SK-N-SH (cell line): Measurements from ENCODE around the gene PCSK6.

ENCODE experiments used
- CTCF ChIP-seq: fragments of 200-600 bp; sonication (generic); IDR thresholded peaks from 2 replicates; pipeline ENCODE4 v1.6.1; 2017; ENCODE audit warnings: antibody characterized with exemption, mild to moderate bottlenecking, moderate library complexity
- EP300 ChIP-seq, 2 experiments: IDR thresholded peaks; 2 replicates each; pipeline versions ENCODE4 v1.4.0 to v1.6.1; 2012; ENCODE audit warnings: borderline replicate concordance in 1 of 2, low read depth in 1 of 2, low read length in 1 of 2
- EZH2phosphoT487 ChIP-seq: fragments of 200-600 bp; sonication (generic); IDR thresholded peaks from 2 replicates; pipeline ENCODE4 v1.6.1; 2017; ENCODE audit warnings: low read depth, mixed run types, mild to moderate bottlenecking, antibody characterized with exemption, moderate library complexity, borderline replicate concordance
- GABPA ChIP-seq: IDR thresholded peaks from 2 replicates; pipeline ENCODE4 v1.4.0; 2012; ENCODE audit warnings: low read depth, mild to moderate bottlenecking
- GATA2 ChIP-seq: sonication (generic); formaldehyde crosslinking; IDR thresholded peaks from 2 replicates; pipeline ENCODE4 v1.5.0; 2020; ENCODE audit warnings: mild to moderate bottlenecking, missing genetic modification reagents
- MAX ChIP-seq: IDR thresholded peaks from 2 replicates; pipeline ENCODE4 v1.4.0; 2012; ENCODE audit warnings: low read depth
- POLR2AphosphoS5 ChIP-seq: IDR thresholded peaks from 2 replicates; pipeline ENCODE4 v1.6.1; 2012; ENCODE audit warnings: low read depth, low read length
- REST ChIP-seq: IDR thresholded peaks from 2 replicates; pipeline ENCODE4 v1.6.1; 2012; ENCODE audit warnings: mild to moderate bottlenecking, low read depth, low read length, moderate library complexity
- RXRA ChIP-seq: IDR thresholded peaks from 2 replicates; pipeline ENCODE4 v1.4.0; 2012; ENCODE audit warnings: low read depth, mild to moderate bottlenecking, borderline replicate concordance
- USF2 ChIP-seq: fragments of 150-350 bp; IDR thresholded peaks from 2 replicates; pipeline ENCODE4 v1.6.1; 2017; ENCODE audit warnings: antibody characterized with exemption, low read length, low read depth, borderline replicate concordance

- TF ChIP-seq REST (no peak), GATA2 (no peak), EP300 (IDR thresholded peaks at IDR 0.05; ENCODE audit: borderline replicate concordance in 1 of 2, low read depth in 1 of 2, low read length in 1 of 2) (no peak), MAX (no peak), EZH2phosphoT487 (no peak), CTCF (no peak), RXRA (no peak), USF2 (no peak), POLR2AphosphoS5 (no peak), GABPA (no peak)
Measured at GRCh38 chr15:101425787-101426365, 63.6 kb downstream of the PCSK6 start.
